Glomerular visceral epithelial cell (primary cell): ENCODE results near the gene PDZD4.

Source experiments
- DNase-seq: peaks from one replicate; pipeline ENCODE4 v3.0.0-alpha.2; 2016; ENCODE audit errors: extremely low spot score

PDZD4 gene

DNA sequence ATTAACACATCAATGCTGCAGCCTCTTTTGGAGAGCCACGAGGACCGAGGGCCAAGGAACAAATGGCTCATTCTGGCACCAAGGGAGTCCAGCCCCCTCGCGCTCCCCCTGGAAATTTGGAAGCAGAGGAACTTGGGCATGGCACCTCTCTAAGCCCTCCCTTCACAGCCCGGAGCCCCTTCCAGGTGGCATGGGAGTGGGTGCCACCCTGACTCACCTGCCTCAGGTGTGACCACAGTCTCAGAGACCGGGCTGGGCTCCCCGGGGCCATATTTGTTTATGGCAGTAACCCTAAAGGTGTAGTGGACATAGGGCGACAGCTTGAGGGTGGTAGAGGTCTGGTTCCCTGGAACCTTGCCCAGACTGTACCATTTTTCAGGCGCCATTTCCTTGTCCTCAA, 36.8 kb upstream of the PDZD4 start:
- DNase-seq: no peak

DNA sequence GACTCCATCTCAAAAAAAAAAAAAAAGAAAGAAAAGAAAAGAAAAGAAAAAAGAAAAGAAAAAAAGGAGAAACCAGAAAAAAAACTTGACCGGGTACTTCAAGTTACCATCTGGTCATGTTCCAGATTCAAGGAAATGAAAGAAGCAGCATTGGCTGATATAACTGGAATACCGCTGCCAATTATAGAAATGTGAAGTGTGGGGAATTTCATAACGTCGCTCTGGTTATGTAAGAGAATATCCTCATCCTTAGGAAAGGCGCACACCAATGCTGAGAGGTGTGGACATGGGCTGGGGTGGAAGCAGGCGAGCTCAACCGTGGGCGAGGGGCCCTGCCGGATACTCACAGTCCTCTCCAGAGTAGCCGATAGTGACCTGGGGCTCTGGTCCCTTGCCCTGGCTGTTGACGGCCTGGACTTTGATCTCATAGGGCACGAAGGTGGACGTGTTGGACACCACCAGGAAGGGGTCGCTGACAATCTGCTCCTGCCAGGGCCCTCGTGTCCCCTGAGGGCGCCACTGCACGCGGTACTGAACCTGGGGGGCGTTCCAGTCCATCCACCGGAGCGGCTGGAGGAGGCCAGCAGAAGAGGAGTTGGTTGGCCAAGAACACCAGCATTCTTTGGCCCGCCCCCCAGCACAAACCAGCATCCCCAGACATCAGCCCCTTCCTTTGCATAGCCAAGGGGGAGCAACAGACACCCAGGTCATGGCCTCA, 36.1 kb upstream of the PDZD4 start:
- DNase-seq: no peak

DNA sequence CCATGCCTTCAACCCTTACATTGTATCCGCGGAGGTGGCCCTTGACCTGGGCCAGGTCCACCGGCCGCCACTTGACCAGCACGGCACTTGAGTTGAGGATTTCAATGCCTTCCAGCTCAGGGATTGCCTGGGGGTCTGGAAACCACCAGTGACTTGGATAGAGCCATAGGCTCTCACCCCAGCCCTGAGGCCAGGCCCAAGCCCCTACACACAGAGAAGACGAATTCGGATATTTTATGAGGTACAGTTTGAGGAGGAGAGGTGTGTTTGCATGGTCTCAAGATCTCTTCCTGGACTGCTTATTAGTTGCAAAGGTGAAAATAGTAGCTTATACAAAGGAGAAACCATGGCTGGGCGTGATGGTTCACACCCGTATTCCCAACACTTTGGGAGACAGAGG, 35.3 kb upstream of the PDZD4 start:
- DNase-seq: no peak

DNA sequence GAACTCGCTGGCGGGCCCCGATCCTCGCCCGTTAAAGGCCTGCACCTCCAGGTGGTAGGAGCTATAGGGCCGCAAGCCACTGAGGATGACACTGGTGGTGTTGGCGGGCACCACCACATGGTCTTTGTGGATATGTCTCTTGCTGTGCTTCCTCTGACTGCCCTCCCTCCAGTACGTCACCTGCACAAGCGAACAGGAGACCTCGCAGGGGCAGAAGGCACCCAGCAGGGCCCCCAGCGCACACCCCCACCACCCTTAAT, 34.9 kb upstream of the PDZD4 start:
- no peak for DNase-seq

DNA sequence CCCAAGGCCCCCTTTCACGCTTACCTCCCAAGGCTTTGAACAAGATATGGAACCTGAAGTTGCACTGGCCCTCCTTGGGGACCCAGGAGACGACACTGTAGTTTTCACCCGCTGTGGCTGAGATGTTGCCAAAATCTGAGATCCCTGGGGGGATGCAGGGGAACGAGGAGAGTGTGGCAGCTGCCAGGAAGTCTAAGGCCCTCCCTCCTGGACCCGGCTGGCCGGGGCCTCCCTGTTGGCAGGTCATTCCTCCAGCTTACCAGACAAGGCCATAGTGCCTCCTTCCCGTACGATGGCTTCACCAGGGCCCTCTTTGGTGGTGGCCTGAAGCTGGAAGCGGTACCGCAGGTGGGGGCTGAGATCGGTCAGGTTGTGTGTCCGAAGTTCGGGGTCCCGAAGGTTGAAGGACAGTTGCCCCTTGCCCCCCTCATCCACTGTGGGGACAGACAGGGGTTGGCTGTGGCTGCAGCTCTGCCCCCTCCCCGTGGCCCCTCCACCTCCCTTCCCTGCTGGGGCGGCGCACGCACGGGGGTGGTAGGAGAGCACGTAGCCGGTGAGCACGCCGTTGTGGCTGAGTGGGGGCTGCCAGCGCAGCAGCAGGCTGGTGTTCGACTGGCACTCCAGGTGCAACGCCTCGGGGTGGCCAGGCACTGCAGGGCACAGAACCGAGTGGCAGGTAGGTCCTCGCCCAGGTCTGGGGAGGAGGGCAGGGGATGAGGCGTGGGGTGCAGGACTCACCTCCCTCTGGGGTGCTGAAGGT, 34.4 kb upstream of the PDZD4 start:
- DNase-seq: no peak

DNA sequence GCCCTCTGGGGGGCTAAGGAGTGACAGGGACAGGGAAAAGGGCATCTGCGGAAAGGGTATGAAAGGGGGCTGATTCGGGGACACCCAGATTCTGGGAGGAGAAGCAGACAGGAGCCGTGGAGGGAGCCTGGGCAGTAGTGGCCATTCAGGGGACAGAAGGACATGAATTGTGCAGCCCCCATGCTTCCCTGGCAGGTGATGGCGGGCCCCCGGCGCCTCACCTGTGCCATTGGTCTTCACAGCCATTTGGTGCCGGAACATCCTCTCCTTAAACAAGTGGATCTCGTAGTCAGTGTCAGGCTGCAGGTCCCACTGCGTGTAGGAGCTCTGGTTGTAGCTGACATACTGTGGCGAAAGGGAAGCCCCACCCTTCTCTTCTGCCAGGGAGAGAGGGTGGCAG, 33.8 kb upstream of the PDZD4 start:
- DNase-seq: no peak

DNA sequence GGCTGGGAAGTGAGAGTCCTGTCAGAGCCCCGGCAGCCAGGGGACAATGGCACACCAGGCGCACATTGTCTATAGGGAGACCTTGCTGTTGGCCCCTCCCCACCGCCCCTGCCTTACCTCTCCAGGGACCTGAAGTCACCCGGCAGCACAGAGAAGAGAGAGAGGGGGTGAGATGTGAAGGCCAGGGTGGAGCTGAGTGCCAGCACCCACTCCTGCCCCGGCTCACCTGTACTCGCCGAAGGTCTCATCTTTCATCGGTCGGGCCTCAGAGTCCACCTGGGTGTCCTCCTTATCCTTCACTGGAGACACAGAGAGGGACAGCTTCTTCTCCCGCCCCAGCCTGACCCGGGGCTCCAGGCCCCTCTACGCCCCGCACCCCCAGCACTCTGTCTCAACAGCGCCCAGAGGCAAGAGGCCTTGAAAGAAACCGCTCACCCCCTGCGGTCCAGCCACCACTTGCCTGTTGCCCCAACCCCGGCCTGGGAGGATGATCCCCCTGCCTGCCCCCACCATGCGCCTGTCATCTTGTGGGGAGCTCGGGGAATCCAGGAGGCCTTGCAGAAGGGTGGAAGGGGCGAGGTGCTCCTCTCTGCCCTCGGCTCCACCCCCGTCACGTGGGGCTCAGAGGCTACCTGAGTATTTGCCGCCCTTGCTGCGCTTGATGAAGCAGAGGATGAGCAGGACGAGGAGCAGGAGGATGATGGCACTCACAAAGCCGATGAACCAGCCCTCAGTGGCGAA, 33.1 kb upstream of the PDZD4 start:
- no peak for DNase-seq

DNA sequence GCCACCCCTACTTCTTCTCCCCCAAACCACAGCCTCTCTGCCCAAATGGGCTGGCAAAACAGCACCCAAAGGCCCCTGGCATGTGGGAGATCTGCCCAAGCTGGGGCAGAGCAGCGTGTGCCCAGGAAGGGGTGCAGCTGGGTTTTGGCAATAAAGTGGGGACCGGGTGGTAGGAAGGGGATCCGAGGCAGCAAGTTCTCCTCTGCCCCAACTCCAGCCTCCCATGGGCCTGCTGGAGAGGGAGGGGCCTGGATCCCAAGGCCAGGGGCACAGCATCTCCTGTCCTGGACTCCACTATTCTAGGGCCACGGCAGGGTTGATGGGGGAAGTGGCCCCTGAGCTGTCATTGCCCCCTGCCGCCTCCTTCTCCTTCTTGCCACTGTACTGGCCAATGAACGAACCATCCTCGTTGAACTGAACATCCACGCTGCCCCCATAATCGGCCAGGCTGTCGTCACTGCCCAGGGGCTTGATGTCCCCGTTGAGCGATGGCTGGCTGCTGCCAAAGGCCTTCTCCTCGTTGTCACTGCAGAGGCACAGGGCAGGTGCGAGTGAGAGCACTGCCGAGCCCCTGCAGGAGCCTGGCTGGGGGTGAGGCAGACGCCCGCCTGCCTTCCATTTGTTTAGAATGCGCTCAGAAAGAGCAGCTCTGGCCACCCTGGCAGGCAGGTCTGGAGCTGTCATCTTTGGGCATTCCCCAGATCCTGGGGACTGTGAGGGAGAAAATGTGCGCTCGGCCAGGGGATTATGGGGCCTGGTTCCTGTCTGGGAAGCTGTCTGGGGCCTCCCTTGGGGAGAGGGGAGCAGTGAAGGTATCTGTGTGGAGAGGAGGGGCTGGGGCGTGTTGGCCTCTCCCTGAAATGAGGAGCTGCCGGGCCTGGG, 32.3 kb upstream of the PDZD4 start:
- DNase-seq: no peak

DNA sequence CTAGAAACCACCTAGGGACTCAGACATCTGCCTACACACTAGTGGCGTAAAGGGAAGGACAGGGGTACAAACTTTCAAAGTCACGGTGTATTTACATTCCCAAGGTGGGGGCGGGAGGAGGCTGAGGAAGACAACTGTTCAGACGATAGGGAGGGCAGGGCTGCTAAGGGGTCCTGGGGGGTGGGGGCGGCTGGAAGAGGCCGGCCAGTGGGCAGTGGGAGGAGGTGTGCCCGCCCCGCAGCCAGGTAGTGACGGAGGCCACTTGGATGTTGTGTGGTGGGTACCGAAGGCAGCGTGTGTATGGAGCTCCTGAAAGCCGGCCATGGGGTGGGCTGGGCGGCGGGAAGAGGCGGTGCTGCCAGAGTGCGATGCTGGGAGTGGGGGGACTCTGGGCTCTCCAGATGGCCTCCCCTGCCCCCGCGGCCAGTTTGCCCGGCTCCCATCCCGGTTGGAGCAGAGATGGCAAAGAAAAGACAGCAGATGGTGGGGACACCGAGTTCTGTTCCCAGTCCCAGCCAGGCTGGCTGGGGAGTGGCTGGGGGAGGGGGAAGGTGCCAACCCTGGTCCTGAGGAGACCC, 31.5 kb upstream of the PDZD4 start:
- no peak for DNase-seq

DNA sequence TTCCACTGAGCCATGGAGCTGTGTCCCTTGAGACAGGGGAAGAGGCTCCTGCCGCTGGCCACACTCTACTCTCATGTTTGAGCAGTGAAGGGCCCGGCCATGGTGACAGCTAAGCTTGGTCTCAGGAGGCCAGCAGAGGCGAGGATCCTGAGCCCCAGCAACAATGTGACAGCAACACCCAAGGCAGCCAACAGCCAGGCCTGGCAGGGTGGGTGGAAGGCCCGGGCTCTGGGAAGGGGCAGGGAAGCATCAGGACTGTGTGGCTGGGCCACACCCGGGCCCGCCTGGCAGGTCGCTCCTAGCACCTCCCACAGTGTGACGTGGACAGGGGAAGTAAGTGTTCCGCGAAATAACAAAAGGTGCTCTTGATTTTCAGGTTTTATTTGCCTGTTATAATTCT, 30.8 kb upstream of the PDZD4 start:
- DNase-seq: no peak

DNA sequence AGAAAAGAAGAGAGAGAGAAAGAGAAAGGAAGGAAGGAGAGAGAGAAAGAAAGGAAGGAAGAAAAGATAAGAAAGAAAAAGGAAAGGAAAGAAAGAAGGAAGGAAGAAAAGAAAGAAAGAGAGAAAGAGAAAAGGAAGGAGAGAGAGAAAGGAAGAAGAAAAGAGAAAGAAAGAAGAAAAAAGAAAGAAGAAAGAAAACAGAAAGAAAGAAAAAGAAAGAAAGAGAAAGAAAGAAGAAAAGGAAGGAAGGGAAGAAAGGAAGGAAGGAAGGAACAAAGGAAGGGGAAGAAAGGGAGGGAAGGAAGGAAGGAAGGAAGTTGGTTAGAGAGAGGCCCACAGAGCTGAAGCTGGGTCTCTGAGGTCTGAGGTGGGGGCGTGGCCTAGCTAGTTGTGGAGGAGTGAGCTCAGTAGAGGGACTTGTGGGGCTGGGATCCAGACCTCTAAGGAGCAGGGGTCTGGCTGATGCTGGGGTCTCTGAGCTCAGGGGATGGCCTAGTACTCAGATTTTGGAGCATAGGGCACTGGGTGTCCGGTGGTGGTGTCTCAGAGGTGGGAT, 27.1 kb upstream of the PDZD4 start:
- DNase-seq: no peak

DNA sequence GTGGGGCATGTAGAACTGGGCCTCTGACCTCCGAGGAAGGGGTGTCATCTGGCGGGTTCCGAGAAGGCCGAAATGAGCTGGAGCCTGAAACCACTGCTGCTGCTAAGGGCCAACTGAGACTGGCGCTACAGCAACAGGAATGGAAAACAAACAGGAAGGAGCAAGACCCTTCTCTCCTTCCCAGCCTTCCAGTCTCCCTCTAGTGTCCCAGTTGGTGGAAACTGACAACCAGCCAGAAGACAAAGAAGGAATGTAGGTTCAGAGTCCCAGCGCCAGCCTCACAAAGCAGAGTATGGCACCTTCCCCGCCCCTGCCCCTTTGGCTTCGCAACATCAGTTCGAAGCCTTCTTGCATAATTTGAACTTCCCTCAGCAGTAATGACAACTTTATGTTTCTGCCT, 24.4 kb upstream of the PDZD4 start:
- no peak for DNase-seq

DNA sequence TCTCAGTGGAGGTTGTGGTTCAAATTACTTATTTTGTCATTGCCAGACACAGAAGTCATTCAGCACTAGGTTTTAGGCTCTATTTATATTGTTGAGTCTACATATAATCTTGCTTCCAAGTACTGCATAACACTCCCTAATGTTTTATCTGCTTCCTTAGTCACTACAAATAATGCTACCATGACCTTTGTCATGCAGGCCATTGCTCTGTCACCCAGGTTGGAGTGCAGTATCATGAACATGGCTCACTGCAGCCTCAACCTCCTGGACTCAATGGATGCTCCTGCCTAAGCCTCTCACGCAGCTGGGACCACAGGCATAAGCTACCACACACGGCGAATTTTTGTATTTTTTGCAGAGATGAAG, 23.5 kb upstream of the PDZD4 start:
- no peak for DNase-seq

DNA sequence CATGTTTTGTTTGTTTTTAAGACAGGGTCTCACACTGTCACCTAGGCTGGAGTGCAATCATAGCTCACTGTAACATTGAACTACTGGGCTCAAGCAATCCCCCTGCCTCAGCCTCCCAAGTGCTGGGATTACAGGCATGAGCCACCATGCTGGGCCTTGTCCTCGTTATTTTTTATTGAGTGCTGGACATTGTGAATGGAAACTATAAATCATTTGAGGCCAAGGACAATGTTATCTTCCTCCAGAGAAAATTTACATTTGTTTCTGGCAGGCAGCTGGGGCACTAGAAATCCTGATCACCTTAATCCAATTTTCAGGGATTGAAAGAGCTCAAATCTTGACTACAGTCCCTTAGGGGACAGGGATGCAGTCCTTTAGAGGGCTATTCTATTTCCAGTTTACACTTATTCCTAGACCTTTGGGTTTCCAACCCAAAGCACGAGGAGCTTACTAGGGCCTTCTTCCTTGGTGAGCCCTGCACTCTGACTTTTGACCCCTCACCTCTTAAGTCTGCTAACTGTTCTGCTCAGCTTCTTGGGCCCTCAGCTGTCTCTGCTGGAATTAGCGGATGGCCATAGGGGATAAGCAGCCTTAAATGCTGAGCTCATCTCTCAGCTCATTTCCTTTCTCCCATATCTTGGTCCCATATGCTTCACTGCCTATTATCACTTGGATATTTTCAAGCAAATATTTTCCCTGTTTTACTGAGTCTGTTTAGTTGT, 23.0 kb upstream of the PDZD4 start:
- no peak for DNase-seq

DNA sequence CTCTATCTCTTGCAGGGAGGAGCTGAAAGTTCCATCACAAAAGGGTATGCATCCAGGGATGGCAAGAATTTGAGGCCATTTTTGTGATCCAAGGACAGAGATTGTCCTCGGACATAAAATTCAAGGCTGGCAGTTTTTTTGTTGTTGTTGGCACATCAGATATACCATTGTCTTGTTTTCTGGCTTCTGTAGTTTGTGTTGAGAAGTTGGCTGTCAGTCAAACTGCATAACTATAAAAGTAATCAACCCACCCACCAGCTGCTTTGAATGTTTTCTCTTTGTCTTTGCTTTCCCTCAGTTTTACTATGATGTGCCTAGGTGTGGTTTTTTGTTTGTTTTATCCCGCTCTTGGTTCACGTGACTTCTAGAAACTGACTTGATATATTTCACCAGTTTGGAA, 21.6 kb upstream of the PDZD4 start:
- DNase-seq: no peak

DNA sequence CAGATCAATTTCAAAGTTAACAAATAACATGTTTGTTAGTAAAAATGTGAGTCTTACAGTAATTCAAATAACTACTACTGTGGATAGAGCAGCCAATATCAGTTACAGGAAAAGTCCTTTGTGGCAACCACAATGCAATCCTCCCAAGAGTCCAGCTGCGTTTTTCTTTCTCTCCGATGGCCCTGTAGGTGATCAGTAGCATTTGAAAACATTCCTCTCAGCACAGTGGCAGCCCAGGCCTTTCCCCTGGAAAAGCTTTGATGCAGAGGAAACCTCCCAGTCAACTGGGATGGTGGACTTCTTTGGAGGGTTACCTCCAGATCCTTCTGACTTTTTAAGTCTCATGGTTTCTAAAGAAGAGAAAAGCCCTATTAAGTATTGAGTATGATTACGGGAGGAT, 18.0 kb upstream of the PDZD4 start:
- no peak for DNase-seq

DNA sequence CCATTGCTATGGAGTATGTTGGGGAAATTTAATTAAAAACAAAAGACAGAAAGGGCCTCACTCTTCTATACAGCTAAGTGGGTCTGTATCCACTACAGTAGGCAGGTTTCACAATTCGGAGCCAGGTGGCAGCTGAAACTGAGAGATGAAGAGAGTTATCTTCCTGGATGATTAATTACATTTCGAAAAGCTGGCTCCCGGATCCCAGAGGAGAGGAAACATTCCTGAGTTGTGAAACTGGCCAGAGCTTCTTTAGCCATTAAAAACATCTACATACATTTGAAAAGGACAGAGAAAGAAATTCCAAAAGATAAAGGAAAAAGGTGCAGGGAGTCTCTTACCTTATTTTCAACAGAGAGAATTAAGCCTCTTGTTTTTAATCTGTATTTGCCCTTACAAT, 15.5 kb upstream of the PDZD4 start:
- DNase-seq: no peak

DNA sequence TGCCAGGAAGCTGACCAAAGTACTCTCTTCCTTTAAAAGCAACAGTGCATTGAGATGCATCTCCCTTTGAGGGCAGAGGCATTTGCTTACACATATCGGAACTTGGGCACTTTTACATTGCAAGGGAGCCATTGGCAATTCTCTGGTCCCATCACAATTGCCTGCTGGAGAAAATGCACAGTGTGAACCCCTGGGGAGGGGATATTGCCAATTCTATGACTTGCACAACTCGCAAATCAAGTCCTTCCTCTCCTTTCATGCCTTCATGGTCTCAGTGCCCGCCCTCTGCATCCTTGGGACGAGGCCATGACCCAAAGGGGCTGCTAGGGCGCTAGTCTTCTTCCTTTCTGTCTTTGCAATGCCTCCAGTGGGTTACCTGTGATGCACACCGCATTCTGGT, 14.9 kb upstream of the PDZD4 start:
- DNase-seq: no peak

DNA sequence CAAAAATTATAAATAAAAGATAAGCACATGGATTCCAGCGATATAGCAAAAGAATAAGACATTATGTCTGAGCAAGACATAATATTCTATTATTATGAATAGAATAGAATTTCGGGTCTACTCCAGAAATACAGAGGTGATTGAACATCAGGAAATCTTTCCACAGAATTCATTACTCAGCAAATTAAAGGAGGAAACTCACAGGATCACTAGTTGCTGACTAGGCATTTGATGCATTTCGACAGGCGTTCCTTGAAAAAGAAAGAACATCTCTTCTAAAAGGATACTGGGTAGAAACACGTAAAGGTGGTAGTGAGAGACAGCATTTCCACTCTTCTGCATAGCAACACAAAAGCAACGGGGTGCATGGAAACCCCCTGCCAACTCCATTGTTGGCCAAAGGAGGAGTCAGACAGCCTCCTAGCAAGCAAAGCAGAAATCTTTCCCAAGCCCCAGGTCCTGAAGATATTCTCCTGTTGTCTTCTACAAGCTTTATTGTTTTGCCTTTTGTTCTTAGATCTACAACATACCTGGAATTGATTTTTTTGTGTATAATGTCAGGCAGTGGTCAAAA, 14.3 kb upstream of the PDZD4 start:
- no peak for DNase-seq

DNA sequence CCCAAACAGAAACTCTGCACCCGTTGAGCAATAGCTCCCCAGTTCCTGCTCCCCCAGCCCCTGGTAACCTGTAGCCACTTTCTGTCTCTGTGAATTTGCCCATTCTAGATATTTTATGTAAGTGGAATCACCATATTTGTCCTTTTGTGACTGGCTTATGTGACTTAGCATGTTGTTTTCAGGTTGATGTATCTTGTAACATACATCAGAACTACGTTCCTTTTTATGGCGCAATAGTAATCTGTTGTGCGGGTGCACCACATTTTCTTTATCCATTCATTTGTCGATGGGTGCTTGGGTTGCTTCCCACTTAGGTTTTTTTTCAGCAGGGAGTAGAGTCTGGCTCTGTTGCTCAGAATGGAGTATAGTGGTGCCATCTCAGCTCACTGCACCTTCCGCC, 6.6 kb upstream of the PDZD4 start:
- DNase-seq: no peak

DNA sequence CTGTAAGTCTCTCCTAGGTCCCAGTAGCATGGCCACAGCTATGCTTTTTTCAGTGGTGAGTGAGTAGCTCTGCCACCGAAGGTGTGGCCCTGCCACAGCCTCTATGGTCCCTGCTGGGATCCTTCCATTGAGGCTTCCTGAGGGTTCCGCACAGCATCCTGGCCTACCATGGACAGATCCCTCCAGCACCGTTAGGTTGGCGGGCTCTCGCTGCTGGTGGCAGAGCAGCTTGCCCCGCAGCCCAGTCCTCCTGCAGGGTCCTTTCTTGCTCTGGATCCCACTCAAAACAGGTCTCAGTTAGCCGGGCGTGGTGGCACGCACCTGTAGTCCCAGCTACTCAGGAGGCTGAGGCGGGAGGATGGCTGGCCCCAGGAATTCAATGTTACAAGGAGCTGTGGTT, 2.4 kb upstream of the PDZD4 start:
- DNase-seq: no peak
